Mucosa of stomach (tissue), 1 donor: ENCODE measurements around the gene ELL2.

Source experiments
- H3K27me3 ChIP-seq: one replicate; pipeline ENCODE4 v1.7.0; 2013; ENCODE audit warnings: mild to moderate bottlenecking, low read length; ENCODE audit not compliant: control insufficient read depth, insufficient read depth
- H3K36me3 ChIP-seq: one replicate; pipeline ENCODE4 v1.7.0; 2013; ENCODE audit warnings: low read length; ENCODE audit not compliant: control insufficient read depth, insufficient read depth
- H3K4me1 ChIP-seq: one replicate; pipeline ENCODE4 v1.7.0; 2013; ENCODE audit warnings: mild to moderate bottlenecking, low read length; ENCODE audit not compliant: control insufficient read depth, insufficient read depth
- H3K4me3 ChIP-seq: one replicate; pipeline ENCODE4 v1.7.0; 2013; ENCODE audit warnings: low read length
- H3K9ac ChIP-seq: one replicate; pipeline ENCODE4 v1.7.0; 2013; ENCODE audit warnings: mild to moderate bottlenecking, low read length, moderate library complexity
- H3K9me3 ChIP-seq: one replicate; pipeline ENCODE4 v1.7.0; 2013; ENCODE audit warnings: mild to moderate bottlenecking, low read length, moderate library complexity; ENCODE audit not compliant: control insufficient read depth
- donor health status: Pancreatic carcinoma.

ELL2 gene

GRCh38 chr5:95895251-95895650, 66.4 kb downstream of the ELL2 start:
- Histone ChIP-seq H3K27me3 (no peaks in the 10 kb centered on the region), H3K9me3 (no peaks in the 10 kb centered on the region), H3K9ac (no peak overlapping the region), H3K4me3 (no peak overlapping the region), H3K36me3 (no peaks in the 10 kb centered on the region), H3K4me1 (no peaks in the 10 kb centered on the region)

DNA sequence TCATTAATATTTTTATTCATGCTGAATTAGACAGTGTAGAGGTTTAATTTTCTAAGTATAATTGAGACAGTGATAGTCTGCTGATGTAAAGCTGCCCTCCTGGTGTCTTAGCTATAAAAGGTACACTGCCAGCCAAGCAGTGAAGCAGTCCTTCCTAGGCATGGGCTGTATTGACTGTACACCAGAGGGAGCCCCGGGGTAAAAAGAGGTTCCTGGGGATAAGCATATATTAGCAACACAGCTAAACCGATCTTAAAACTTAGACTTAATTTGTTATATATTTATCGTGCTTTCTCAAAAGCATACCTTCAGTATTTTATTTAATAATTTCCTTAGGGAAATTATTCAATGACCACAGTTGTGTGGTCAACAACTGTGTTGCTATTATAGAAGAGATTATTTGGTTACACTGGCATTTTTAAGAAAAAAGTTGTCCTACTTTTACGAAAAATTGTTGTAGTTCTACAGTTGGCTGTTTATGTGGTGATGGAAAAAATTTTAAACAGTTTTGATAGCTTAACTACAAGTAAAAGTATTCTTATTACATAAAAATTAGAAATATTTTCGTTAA, 68.8 kb downstream of the ELL2 start:
- no peaks in the 10 kb centered on the region for H3K4me1 ChIP-seq
- no peak overlapping the region for H3K4me3 ChIP-seq
- H3K9ac ChIP-seq: no peak overlapping the region
- no peaks in the 10 kb centered on the region for H3K9me3 ChIP-seq
- H3K36me3 ChIP-seq: no peaks in the 10 kb centered on the region
- H3K27me3 ChIP-seq: no peaks in the 10 kb centered on the region

GRCh38 chr5:95891499-95891898, 70.2 kb downstream of the ELL2 start:
- Histone ChIP-seq H3K9ac (no peak overlapping the region), H3K4me3 (no peak overlapping the region), H3K9me3 (no peaks in the 10 kb centered on the region), H3K36me3 (no peaks in the 10 kb centered on the region), H3K27me3 (no peaks in the 10 kb centered on the region), H3K4me1 (no peaks in the 10 kb centered on the region)

DNA sequence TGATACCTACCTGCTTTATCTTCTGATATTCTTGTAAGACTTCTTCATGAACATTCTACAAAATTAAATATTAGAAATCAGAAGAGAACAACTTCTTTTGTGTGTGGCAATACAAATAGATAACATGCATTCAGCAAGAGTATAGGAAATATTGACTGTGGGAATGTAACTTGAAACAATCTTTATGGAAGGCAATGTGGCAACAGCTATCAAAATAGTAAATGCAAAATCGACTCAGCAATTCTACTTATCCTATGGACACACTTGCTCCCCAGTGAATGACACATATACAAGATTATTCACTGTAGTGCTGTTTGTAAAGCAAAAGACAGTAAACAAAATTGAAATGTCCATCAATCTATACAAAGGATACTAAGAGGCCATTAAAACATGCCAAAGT, 72.6 kb downstream of the ELL2 start:
- Histone ChIP-seq H3K9ac (no peak overlapping the region), H3K36me3 (no peaks in the 10 kb centered on the region), H3K27me3 (no peaks in the 10 kb centered on the region), H3K9me3 (no peaks in the 10 kb centered on the region), H3K4me3 (no peak overlapping the region), H3K4me1 (no peaks in the 10 kb centered on the region)

- H3K27me3 ChIP-seq: no peaks in the 10 kb centered on the region
- no peaks in the 10 kb centered on the region for H3K4me1 ChIP-seq
- no peaks in the 10 kb centered on the region for H3K36me3 ChIP-seq
- no peak overlapping the region for H3K4me3 ChIP-seq
- no peak overlapping the region for H3K9ac ChIP-seq
- no peaks in the 10 kb centered on the region for H3K9me3 ChIP-seq
Observed at GRCh38 chr5:95887977-95888376, 73.7 kb downstream of the ELL2 start.

DNA sequence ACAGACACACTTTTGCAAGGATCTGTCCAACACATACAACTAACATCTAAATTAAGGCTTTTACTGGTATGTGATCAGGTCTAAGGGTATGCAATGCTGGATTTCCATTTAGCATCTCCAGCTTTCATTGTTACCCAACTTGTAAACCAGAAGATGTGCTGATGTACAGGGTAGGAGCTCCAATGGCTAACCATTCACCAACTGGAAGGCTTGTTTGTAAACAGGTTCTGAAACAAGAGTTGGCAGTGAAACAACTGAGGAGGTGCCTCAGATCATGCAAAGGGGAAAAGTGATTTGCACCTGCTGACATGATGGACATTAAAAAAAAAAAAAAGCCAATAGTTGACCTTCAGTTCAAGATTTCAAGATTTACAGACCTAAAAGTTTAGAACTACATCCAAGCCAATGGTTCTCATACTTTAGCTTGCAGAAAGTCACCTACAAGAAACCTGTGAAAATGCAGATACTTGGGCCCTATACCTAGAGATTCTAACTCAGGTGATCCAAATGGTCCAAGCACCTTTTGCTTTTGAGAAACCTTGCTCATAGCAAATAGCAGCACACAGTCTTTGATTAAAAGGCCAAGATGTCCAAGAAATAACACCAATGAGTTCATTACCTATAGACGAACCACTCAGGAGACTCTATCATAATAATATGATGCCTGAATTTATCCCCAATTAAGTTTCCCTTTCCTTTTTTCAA, 75.2 kb downstream of the ELL2 start:
- no peaks in the 10 kb centered on the region for H3K4me1 ChIP-seq
- no peak overlapping the region for H3K9ac ChIP-seq
- H3K9me3 ChIP-seq: no peaks in the 10 kb centered on the region
- H3K4me3 ChIP-seq: no peak overlapping the region
- no peaks in the 10 kb centered on the region for H3K36me3 ChIP-seq
- no peaks in the 10 kb centered on the region for H3K27me3 ChIP-seq

DNA sequence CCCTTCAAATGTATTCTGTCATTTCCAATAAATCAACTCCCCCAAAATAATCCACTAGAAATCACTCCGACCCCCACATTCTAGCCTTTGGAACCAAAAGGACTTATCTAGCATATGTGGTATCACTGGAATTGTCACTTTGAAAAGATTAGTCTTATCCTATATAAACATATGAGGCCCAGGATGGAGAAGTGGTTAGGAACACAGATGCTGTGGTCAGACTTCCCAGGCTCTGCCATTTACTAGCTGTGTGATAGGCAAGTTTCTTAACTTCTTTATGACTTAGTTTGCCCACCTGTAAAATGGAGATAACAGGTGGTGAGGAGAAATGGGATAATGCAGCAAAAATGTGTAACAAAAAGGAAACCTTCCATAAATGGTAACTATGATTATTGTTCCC, 77.1 kb downstream of the ELL2 start:
- Histone ChIP-seq H3K9me3 (no peaks in the 10 kb centered on the region), H3K4me3 (no peak overlapping the region), H3K4me1 (peaks cover 2% of the 10 kb centered on the region), H3K27me3 (no peaks in the 10 kb centered on the region), H3K36me3 (no peaks in the 10 kb centered on the region), H3K9ac (no peak overlapping the region)

GRCh38 chr5:95884017-95884325, 77.7 kb downstream of the ELL2 start:
- H3K27me3 ChIP-seq: no peaks in the 10 kb centered on the region
- H3K9me3 ChIP-seq: no peaks in the 10 kb centered on the region
- H3K9ac ChIP-seq: no peak overlapping the region
- H3K4me1 ChIP-seq: peaks cover 8% of the 10 kb centered on the region
- H3K4me3 ChIP-seq: no peak overlapping the region
- H3K36me3 ChIP-seq: no peaks in the 10 kb centered on the region

DNA sequence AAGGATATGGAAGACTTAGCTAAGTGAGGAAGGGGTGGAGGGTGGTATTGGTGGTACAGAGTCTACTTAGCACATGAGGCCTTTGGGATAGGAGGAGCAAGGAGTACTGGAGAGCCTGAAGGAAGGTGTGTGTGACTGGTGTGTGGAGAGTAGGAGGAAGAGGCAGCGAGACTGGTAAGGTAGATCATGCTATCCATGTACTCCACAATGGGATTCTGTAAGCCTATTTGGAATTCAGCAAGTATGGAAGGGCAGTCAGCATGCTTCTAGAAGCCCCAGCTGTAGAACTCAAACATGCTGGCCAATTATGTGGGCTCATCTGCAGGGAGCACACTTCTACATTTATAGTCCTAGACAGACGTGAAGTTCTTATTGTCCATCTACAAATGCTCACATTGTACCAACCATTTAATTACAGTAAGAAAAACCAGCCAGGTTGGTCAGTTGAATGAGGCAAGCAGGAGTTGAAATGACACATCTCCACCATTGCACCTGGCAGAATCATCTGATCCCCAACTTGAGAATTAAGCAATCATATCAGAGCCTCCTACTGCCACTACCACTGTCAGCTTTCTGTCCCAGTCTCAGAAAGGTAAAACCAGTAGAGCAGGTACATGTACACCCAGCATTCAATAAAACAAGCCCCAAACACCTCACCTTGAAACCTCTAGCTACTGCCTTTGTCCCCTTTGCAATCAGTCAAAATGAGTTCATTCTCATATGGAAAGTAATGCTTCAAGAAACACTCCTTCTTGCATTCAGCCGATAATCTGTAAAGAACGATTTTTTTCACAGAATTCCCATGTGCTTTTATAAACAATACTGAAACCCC, 78.2 kb downstream of the ELL2 start:
- Histone ChIP-seq H3K27me3 (no peaks in the 10 kb centered on the region), H3K9me3 (no peaks in the 10 kb centered on the region), H3K4me1 (peaks cover 13% of the 10 kb centered on the region), H3K4me3 (no peak overlapping the region), H3K36me3 (no peaks in the 10 kb centered on the region), H3K9ac (no peak overlapping the region)

GRCh38 chr5:95881833-95882232, 79.8 kb downstream of the ELL2 start:
- Histone ChIP-seq H3K4me1 (peaks cover 21% of the 10 kb centered on the region), H3K27me3 (no peaks in the 10 kb centered on the region), H3K9ac (no peak overlapping the region), H3K4me3 (no peak overlapping the region), H3K36me3 (no peaks in the 10 kb centered on the region), H3K9me3 (no peaks in the 10 kb centered on the region)

DNA sequence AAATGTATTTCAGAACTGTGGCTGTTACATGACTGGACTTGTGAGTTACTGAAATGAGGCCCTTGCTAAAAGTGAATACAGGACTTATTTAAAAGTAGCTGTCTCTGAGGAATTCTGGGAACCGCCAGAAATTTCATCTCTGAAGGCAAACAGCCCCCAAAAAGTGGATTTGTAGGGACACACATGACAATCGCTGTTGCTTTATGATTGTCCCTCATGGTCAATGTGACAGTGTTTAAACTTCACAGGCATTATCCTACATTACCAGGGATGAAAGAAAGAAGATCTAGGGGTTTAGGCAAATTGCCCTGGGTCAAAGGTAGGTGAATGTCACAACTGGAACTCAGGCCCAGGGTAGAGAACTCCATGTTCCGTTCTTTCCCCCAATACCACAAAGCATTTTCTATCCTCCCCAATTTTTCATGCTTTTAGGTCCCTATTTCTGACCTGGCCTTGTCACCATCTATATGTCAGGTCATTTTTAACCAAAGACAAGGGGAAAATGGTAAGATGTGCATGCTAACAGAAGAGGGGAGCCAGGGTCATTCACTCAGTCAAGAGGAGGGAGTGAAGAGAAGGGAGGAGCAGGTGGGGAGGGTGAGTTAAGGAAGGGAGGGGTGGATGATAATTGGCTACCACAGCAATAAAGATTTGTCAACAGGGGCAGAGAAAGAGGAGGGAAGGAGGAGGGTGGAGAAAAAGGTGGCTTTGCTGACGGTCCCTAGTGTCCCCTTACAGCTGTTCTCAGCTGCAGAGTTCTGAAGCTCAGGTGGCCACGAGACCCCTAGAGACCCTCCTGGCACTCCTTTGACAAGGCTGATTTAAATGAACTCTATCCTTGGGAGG, 81.3 kb downstream of the ELL2 start:
- H3K36me3 ChIP-seq: no peaks in the 10 kb centered on the region
- H3K27me3 ChIP-seq: no peaks in the 10 kb centered on the region
- H3K4me3 ChIP-seq: no peak overlapping the region
- no peak overlapping the region for H3K9ac ChIP-seq
- no peaks in the 10 kb centered on the region for H3K9me3 ChIP-seq
- H3K4me1 ChIP-seq: peaks cover 24% of the 10 kb centered on the region

DNA sequence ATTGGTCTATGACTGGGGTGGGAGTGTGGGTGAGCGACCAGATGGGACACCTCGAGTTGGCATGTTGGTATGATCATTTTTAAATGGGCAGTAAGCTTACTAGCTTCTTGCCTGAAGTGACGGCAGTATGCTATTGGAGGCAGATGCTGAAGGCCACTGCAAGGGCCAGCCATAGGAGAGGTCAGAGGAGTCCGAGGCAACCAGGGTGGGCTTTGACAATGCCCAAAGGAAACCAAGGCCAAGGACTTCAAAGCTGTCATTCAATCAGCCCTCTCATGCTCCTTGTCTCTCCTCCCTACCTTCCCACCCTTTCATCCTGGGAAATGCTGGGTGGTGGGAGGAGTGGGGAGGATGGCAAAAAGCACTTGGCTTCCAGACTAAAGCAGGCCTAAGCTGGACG, 82.0 kb downstream of the ELL2 start:
- H3K9me3 ChIP-seq: no peaks in the 10 kb centered on the region

More for the DNA sequence above, 82.0 kb downstream of the ELL2 start:
- H3K9ac ChIP-seq: no peak overlapping the region
- H3K36me3 ChIP-seq: no peaks in the 10 kb centered on the region
- peaks cover 24% of the 10 kb centered on the region for H3K4me1 ChIP-seq
- H3K4me3 ChIP-seq: no peak overlapping the region
- H3K27me3 ChIP-seq: no peaks in the 10 kb centered on the region
